Stimulated activated naive CD8-positive, alpha-beta T cell treated with anti-CD3 and anti-CD28 coated beads, Interleukin-15, amount 100 ng/mL, for 72 hours (primary cell): ENCODE results near the gene SIPA1L3.
A peak's percentile ranks its signal among the peaks of the same experiment; 100 is the strongest.

Experiments
- ATAC-seq: fragments of 150-1000 bp; cut with Tn5 transposase; 2 replicates; pipeline ENCODE4 v1.10.0; 2021; ENCODE audit warnings: mild to moderate bottlenecking, moderate library complexity
- DNase-seq, 2 donors: peaks; one replicate each; pipeline ENCODE4 v3.0.0; 2021 to 2022
- H3K27ac Mint-ChIP-seq, 2 donors: one replicate each; pipeline ENCODE4 v1.8.0; 2022; ENCODE audit warnings: mild to moderate bottlenecking in 2 of 2, mixed read lengths in 2 of 2, moderate library complexity in 2 of 2
- H3K27me3 Mint-ChIP-seq: one replicate; pipeline ENCODE4 v1.8.0; 2022; ENCODE audit warnings: mixed read lengths
- H3K4me1 Mint-ChIP-seq: one replicate; pipeline ENCODE4 v1.8.0; 2022; ENCODE audit warnings: mild to moderate bottlenecking, mixed read lengths
- H3K4me3 Mint-ChIP-seq, 2 donors: one replicate each; pipeline ENCODE4 v1.8.0; 2022; ENCODE audit warnings: mild to moderate bottlenecking in 2 of 2, mixed read lengths in 2 of 2, moderate library complexity in 1 of 2
- H3K9me3 Mint-ChIP-seq, 2 donors: one replicate each; pipeline ENCODE4 v1.8.0; 2022; ENCODE audit warnings: mixed read lengths in 2 of 2

Gene SIPA1L3

GRCh38 chr19:37931881-37932655 is 25.1 kb downstream of the SIPA1L3 start:
- Mint-ChIP-seq H3K9me3 (peaks cover 17 to 27% of the 10 kb centered on the region in 2 donors), H3K4me3 (peak overlapping the region in 1 of 2 donors; percentile 39), H3K4me1 (peaks cover 26% of the 10 kb centered on the region), H3K27ac (peak overlapping the region in 1 of 2 donors; percentile 27), H3K27me3 (no peaks in the 10 kb centered on the region)
- ATAC-seq (no peak), DNase-seq (no peak)

- H3K4me3 Mint-ChIP-seq: peak overlapping the region in 1 of 2 donors; percentile 39
- DNase-seq (no peak), ATAC-seq (no peak)
- peaks cover 17 to 28% of the 10 kb centered on the region in 2 donors for H3K9me3 Mint-ChIP-seq
- no peak overlapping the region for H3K27ac Mint-ChIP-seq
- H3K4me1 Mint-ChIP-seq: peaks cover 26% of the 10 kb centered on the region
- H3K27me3 Mint-ChIP-seq: no peaks in the 10 kb centered on the region
Observed at GRCh38 chr19:37932985-37933936, 26.3 kb downstream of the SIPA1L3 start.

GRCh38 chr19:37933937-37934358 is 26.9 kb downstream of the SIPA1L3 start:
- Mint-ChIP-seq H3K27me3 (no peaks in the 10 kb centered on the region), H3K9me3 (peaks cover 20 to 28% of the 10 kb centered on the region in 2 donors), H3K27ac (no peak overlapping the region), H3K4me1 (peaks cover 22% of the 10 kb centered on the region), H3K4me3 (no peak overlapping the region)
- ATAC-seq: no peak
- no peak for DNase-seq

- H3K27ac Mint-ChIP-seq: no peak overlapping the region
- ATAC-seq: no peak
- no peaks in the 10 kb centered on the region for H3K27me3 Mint-ChIP-seq
- no peak overlapping the region for H3K4me3 Mint-ChIP-seq
- DNase-seq: no peak
- H3K9me3 Mint-ChIP-seq: peaks cover 21 to 28% of the 10 kb centered on the region in 2 donors
- H3K4me1 Mint-ChIP-seq: peaks cover 20% of the 10 kb centered on the region
Observed at GRCh38 chr19:37935341-37935740, 28.3 kb downstream of the SIPA1L3 start.

- peaks cover 20% of the 10 kb centered on the region for H3K4me1 Mint-ChIP-seq
Observed at GRCh38 chr19:37936166-37936565, 29.2 kb downstream of the SIPA1L3 start.

GRCh38 chr19:37936886-37937285 is 29.9 kb downstream of the SIPA1L3 start:
- no peak overlapping the region for H3K27ac Mint-ChIP-seq
- H3K9me3 Mint-ChIP-seq: peaks cover 21 to 28% of the 10 kb centered on the region in 2 donors
- no peaks in the 10 kb centered on the region for H3K27me3 Mint-ChIP-seq
- peaks cover 19% of the 10 kb centered on the region for H3K4me1 Mint-ChIP-seq
- no peak for ATAC-seq
- no peak overlapping the region for H3K4me3 Mint-ChIP-seq
- no peak for DNase-seq

More at GRCh38 chr19:37936166-37936565, 29.2 kb downstream of the SIPA1L3 start:
- peaks cover 21 to 28% of the 10 kb centered on the region in 2 donors for H3K9me3 Mint-ChIP-seq
- H3K27ac Mint-ChIP-seq: no peak overlapping the region
- no peaks in the 10 kb centered on the region for H3K27me3 Mint-ChIP-seq
- no peak for ATAC-seq
- no peak for DNase-seq
- H3K4me3 Mint-ChIP-seq: no peak overlapping the region

GRCh38 chr19:37938353-37938752 is 31.3 kb downstream of the SIPA1L3 start:
- Mint-ChIP-seq H3K4me3 (no peak overlapping the region), H3K27me3 (no peaks in the 10 kb centered on the region), H3K9me3 (peaks cover 21 to 28% of the 10 kb centered on the region in 2 donors), H3K27ac (no peak overlapping the region), H3K4me1 (peaks cover 4% of the 10 kb centered on the region)
- no peak for DNase-seq
- no peak for ATAC-seq

GRCh38 chr19:37941782-37942515 is 34.9 kb downstream of the SIPA1L3 start:
- H3K27ac Mint-ChIP-seq: peak overlapping the region in 1 of 2 donors; percentile 3
- peaks cover 1 to 5% of the 10 kb centered on the region in 2 donors for H3K9me3 Mint-ChIP-seq
- ATAC-seq (no peak), DNase-seq (no peak)
- H3K4me3 Mint-ChIP-seq: no peak overlapping the region
- no peaks in the 10 kb centered on the region for H3K27me3 Mint-ChIP-seq
- H3K4me1 Mint-ChIP-seq: no peaks in the 10 kb centered on the region

GRCh38 chr19:37942516-37942902 is 35.5 kb downstream of the SIPA1L3 start:
- DNase-seq (no peak), ATAC-seq (no peak)
- no peaks in the 10 kb centered on the region for H3K4me1 Mint-ChIP-seq
- H3K27me3 Mint-ChIP-seq: no peaks in the 10 kb centered on the region
- no peak overlapping the region for H3K4me3 Mint-ChIP-seq
- no peak overlapping the region for H3K27ac Mint-ChIP-seq
- H3K9me3 Mint-ChIP-seq: peaks cover 0 to 4% of the 10 kb centered on the region in 2 donors

- Mint-ChIP-seq H3K9me3 (peaks cover 0 to 4% of the 10 kb centered on the region in 2 donors), H3K27me3 (no peaks in the 10 kb centered on the region), H3K4me1 (no peaks in the 10 kb centered on the region), H3K4me3 (no peak overlapping the region), H3K27ac (peak overlapping the region in 1 of 2 donors; percentile 96)
- no peak for ATAC-seq
- no peak for DNase-seq
Observed at GRCh38 chr19:37943480-37943879, 36.5 kb downstream of the SIPA1L3 start.

- Mint-ChIP-seq H3K4me3 (no peak overlapping the region), H3K4me1 (no peaks in the 10 kb centered on the region), H3K9me3 (peaks cover 0 to 4% of the 10 kb centered on the region in 2 donors), H3K27ac (no peak overlapping the region), H3K27me3 (no peaks in the 10 kb centered on the region)
- ATAC-seq (no peak), DNase-seq (no peak)
Observed at GRCh38 chr19:37946132-37946531, 39.1 kb downstream of the SIPA1L3 start.

- Mint-ChIP-seq H3K4me1 (no peaks in the 10 kb centered on the region), H3K27ac (no peak overlapping the region), H3K9me3 (peaks cover 0 to 4% of the 10 kb centered on the region in 2 donors)
Observed at GRCh38 chr19:37947778-37948177, 40.8 kb downstream of the SIPA1L3 start.

GRCh38 chr19:37948362-37948761 is 41.4 kb downstream of the SIPA1L3 start:
- Mint-ChIP-seq H3K27me3 (no peaks in the 10 kb centered on the region), H3K4me3 (no peak overlapping the region), H3K27ac (peak overlapping the region in 1 of 2 donors; percentile 42), H3K4me1 (no peaks in the 10 kb centered on the region), H3K9me3 (peaks cover 0 to 4% of the 10 kb centered on the region in 2 donors)
- no peak for DNase-seq
- ATAC-seq: no peak

More at GRCh38 chr19:37947778-37948177, 40.8 kb downstream of the SIPA1L3 start:
- no peaks in the 10 kb centered on the region for H3K27me3 Mint-ChIP-seq
- no peak overlapping the region for H3K4me3 Mint-ChIP-seq
- ATAC-seq (no peak), DNase-seq (no peak)

- H3K4me3 Mint-ChIP-seq: no peak overlapping the region
- DNase-seq (no peak), ATAC-seq (no peak)
- H3K4me1 Mint-ChIP-seq: no peaks in the 10 kb centered on the region
- peaks cover 5 to 8% of the 10 kb centered on the region in 2 donors for H3K9me3 Mint-ChIP-seq
- H3K27me3 Mint-ChIP-seq: no peaks in the 10 kb centered on the region
- no peak overlapping the region for H3K27ac Mint-ChIP-seq
Observed at GRCh38 chr19:37950471-37951175, 43.6 kb downstream of the SIPA1L3 start.
